ENCODE measurements around the gene OR2H2. TPM values are rescaled to one million over a fixed set of nuclear protein-coding genes. Genes with fewer than 3 reads are reported as not detected.

OR2H2 gene
- polyA plus RNA-seq, 2 of the 4 experiments (the other 2 are of a cell fraction), result not detected

- TF ChIP-seq HDAC2 (IDR thresholded peaks at IDR 0.05) (no peak), FOSB (CRISPR knock-in tag; IDR thresholded peaks at IDR 0.05) (no peak), EHF (CRISPR knock-in tag; IDR thresholded peaks at IDR 0.05) (no peak), PBX3 (IDR thresholded peaks at IDR 0.05) (no peak), CEBPB (IDR thresholded peaks at IDR 0.05) (no peak), EP300 (IDR thresholded peaks at IDR 0.05) (no peak), JUN (IDR thresholded peaks at IDR 0.05) (no peak), CHD2 (IDR thresholded peaks at IDR 0.05; ENCODE audit: low read length, partially characterized antibody) (no peak), KDM1A (IDR thresholded peaks at IDR 0.05; ENCODE audit: low read depth) (no peak), HOXB5 (CRISPR knock-in tag; IDR thresholded peaks at IDR 0.05) (no peak), MAX (IDR thresholded peaks at IDR 0.05) (no peak), POLR2A (IDR thresholded peaks at IDR 0.05; ENCODE audit: low read length) (no peak), EHMT2 (IDR thresholded peaks at IDR 0.05; ENCODE audit: low read depth) (no peak)
- no peak for DNase-seq (ENCODE audit: low read depth in 1 of 2, low spot score in 1 of 2)
- no peak for FAIRE-seq
- Histone ChIP-seq H3K4me1 (no peaks in the 10 kb centered on the region), H3K9me3 (no peaks in the 10 kb centered on the region), H3K4me2 (no peak overlapping the region), H3K27ac (no peak overlapping the region), H3K4me3 (no peak overlapping the region)
- CTCF ChIA-PET, result no interaction called here
- POLR2A ChIA-PET, result no interaction called here
- ATAC-seq, result no peak
These were observed 23.8 kb upstream of the OR2H2 start for GRCh38 chr6:29561091-29561490.

GRCh38 chr6:29561606-29562181 lies 23.2 kb upstream of the OR2H2 start:
- Histone ChIP-seq H3K4me3 (no peak overlapping the region), H3K4me1 (no peaks in the 10 kb centered on the region), H3K27ac (no peak overlapping the region), H3K9me3 (no peaks in the 10 kb centered on the region), H3K4me2 (no peak overlapping the region)
- ATAC-seq (no peak), FAIRE-seq (no peak), DNase-seq (ENCODE audit: low read depth in 1 of 2, low spot score in 1 of 2) (no peak)
- ChIA-PET CTCF (no interaction called here), POLR2A (no interaction called here)
- WGBS (ENCODE audit: missing lambda C conversion rate), result 65% methylated on average over 1 of the region's 1 CpG
- no peak for TF ChIP-seq FOSL2 (IDR thresholded peaks at IDR 0.05)
- TF ChIP-seq FOSL2 (CRISPR knock-in tag; IDR thresholded peaks at IDR 0.05), result no peak
- TF ChIP-seq TFCP2L1 (CRISPR knock-in tag; IDR thresholded peaks at IDR 0.05), result no peak

GRCh38 chr6:29563435-29563965 lies 21.4 kb upstream of the OR2H2 start:
- Histone ChIP-seq H3K4me1 (no peaks in the 10 kb centered on the region), H3K4me3 (no peak overlapping the region), H3K9me3 (no peaks in the 10 kb centered on the region), H3K27ac (no peak overlapping the region), H3K4me2 (no peak overlapping the region)
- TF ChIP-seq NFE2L2 (conservative IDR thresholded peaks at IDR 0.05; ENCODE audit: low read length) (no peak), ZSCAN20 (CRISPR knock-in tag; IDR thresholded peaks at IDR 0.05) (no peak), TFCP2L1 (CRISPR knock-in tag; IDR thresholded peaks at IDR 0.05) (no peak), HDAC2 (IDR thresholded peaks at IDR 0.05) (no peak), KDM1A (IDR thresholded peaks at IDR 0.05; ENCODE audit: low read depth) (no peak), EP300 (IDR thresholded peaks at IDR 0.05) (no peak), ATOH8 (CRISPR knock-in tag; IDR thresholded peaks at IDR 0.05; ENCODE audit: low read depth) (no peak), FOXS1 (CRISPR knock-in tag; IDR thresholded peaks at IDR 0.05) (no peak), FOSL2 (IDR thresholded peaks at IDR 0.05) (no peak), FOSL2 (CRISPR knock-in tag; IDR thresholded peaks at IDR 0.05) (no peak), ELK1 (IDR thresholded peaks at IDR 0.05; ENCODE audit: low read depth, low read length) (no peak), USF2 (IDR thresholded peaks at IDR 0.05) (no peak), JUNB (IDR thresholded peaks at IDR 0.05) (no peak), CBX8 (IDR thresholded peaks at IDR 0.05) (no peak), RNF2 (IDR thresholded peaks at IDR 0.05; ENCODE audit: borderline replicate concordance, low read depth) (no peak), E2F6 (IDR thresholded peaks at IDR 0.05; ENCODE audit: borderline replicate concordance, low read depth) (no peak), CHD2 (IDR thresholded peaks at IDR 0.05; ENCODE audit: low read length, partially characterized antibody) (no peak), FOSB (CRISPR knock-in tag; IDR thresholded peaks at IDR 0.05) (no peak), RARB (CRISPR knock-in tag; IDR thresholded peaks at IDR 0.05) (no peak)
- DNase-seq (ENCODE audit: low read depth in 1 of 2, low spot score in 1 of 2), result no peak
- POLR2A ChIA-PET, result no interaction called here
- WGBS (ENCODE audit: missing lambda C conversion rate), result 22% methylated on average over 3 of the region's 3 CpGs
- FAIRE-seq, result no peak
- no peak for ATAC-seq
- CTCF ChIA-PET, result no interaction called here

All from A549 (cell line).